Loucy (cell line): Measurements from ENCODE around the gene FOXO3.
A peak's percentile ranks its signal among the peaks of the same experiment; 100 is the strongest.

Source experiments
- H2AFZ ChIP-seq: fragments of 200-600 bp; sonication (generic); 2 replicates; pipeline ENCODE4 v1.6.0; 2016; ENCODE audit warnings: antibody characterized with exemption, mild to moderate bottlenecking, low read length, moderate library complexity
- H3F3A ChIP-seq: fragments of 200-600 bp; 2 replicates; pipeline ENCODE4 v1.6.0; 2016; ENCODE audit warnings: antibody characterized with exemption, low read depth, mild to moderate bottlenecking
- H3K27me3 ChIP-seq: fragments of 200-600 bp; sonication (generic); 2 replicates; pipeline ENCODE4 v1.6.1; 2014; ENCODE audit warnings: low read length, mild to moderate bottlenecking; ENCODE audit not compliant: insufficient read depth, poor library complexity, severe bottlenecking
- H3K36me3 ChIP-seq: fragments of 200-600 bp; sonication (generic); 2 replicates; pipeline ENCODE4 v1.6.1; 2016; ENCODE audit warnings: low read length; ENCODE audit not compliant: insufficient read depth
- H3K4me1 ChIP-seq: fragments of 200-600 bp; sonication (generic); 2 replicates; pipeline ENCODE4 v1.5.1; 2014; ENCODE audit warnings: low read length, mild to moderate bottlenecking; ENCODE audit not compliant: insufficient read depth, poor library complexity, severe bottlenecking
- H3K4me2 ChIP-seq: fragments of 200-600 bp; sonication (generic); 2 replicates; pipeline ENCODE4 v1.6.0; 2014; ENCODE audit warnings: antibody characterized with exemption, low read length, low read depth, mild to moderate bottlenecking; ENCODE audit not compliant: poor library complexity, severe bottlenecking
- H3K4me3 ChIP-seq: fragments of 200-600 bp; sonication (generic); 2 replicates; pipeline ENCODE4 v1.5.1; 2014; ENCODE audit warnings: low read length, mild to moderate bottlenecking, mixed read lengths; ENCODE audit not compliant: poor library complexity, severe bottlenecking
- H3K79me2 ChIP-seq: fragments of 200-600 bp; sonication (generic); 2 replicates; pipeline ENCODE4 v1.6.1; 2014; ENCODE audit warnings: low read length; ENCODE audit not compliant: insufficient read depth
- H3K9ac ChIP-seq: fragments of 200-600 bp; sonication (generic); 2 replicates; pipeline ENCODE4 v1.6.0; 2014; ENCODE audit warnings: mild to moderate bottlenecking, low read depth, low read length, moderate library complexity; ENCODE audit not compliant: poor library complexity, severe bottlenecking
- H3K9me2 ChIP-seq: fragments of 200-600 bp; sonication (generic); replicated peaks from 2 replicates; pipeline ENCODE4 v1.6.1; 2016; ENCODE audit warnings: low read depth, low read length, mixed read lengths
- H3K9me3 ChIP-seq: fragments of 200-600 bp; sonication (generic); 2 replicates; pipeline ENCODE4 v1.6.1; 2014; ENCODE audit warnings: mild to moderate bottlenecking, antibody characterized with exemption, low read length, low read depth; ENCODE audit not compliant: insufficient read depth
- H4K20me1 ChIP-seq: fragments of 200-600 bp; sonication (generic); 2 replicates; pipeline ENCODE4 v1.6.0; 2014; ENCODE audit warnings: antibody characterized with exemption, low read length, mild to moderate bottlenecking; ENCODE audit not compliant: insufficient read depth, poor library complexity, severe bottlenecking
- CTCF ChIP-seq: fragments of 200-600 bp; sonication (generic); conservative IDR thresholded peaks from 2 replicates; pipeline ENCODE4 v1.5.1; 2014; ENCODE audit warnings: mild to moderate bottlenecking, antibody characterized with exemption, low read length
- EZH2phosphoT487 ChIP-seq: fragments of 200-600 bp; IDR thresholded peaks from 2 replicates; pipeline ENCODE4 v1.6.1; 2018; ENCODE audit warnings: antibody characterized with exemption, mild to moderate bottlenecking, moderate library complexity, borderline replicate concordance

Gene FOXO3

GRCh38 chr6:108585359-108585758 is 24.6 kb downstream of the FOXO3 start:
- no peaks in the 10 kb centered on the region for H3K27me3 ChIP-seq
- no peaks in the 10 kb centered on the region for H3K9me2 ChIP-seq
- peaks cover 6% of the 10 kb centered on the region; the same call in 1 of the 2 replicates for H3F3A ChIP-seq
- H3K4me2 ChIP-seq, result no peak overlapping the region
- H4K20me1 ChIP-seq, result peaks cover 31% of the 10 kb centered on the region
- H3K36me3 ChIP-seq, result no peaks in the 10 kb centered on the region
- no peak overlapping the region for H3K9ac ChIP-seq
- H3K4me1 ChIP-seq, result peaks cover 63% of the 10 kb centered on the region
- peaks cover 93% of the 10 kb centered on the region for H3K79me2 ChIP-seq
- no peak overlapping the region for H3K4me3 ChIP-seq
- TF ChIP-seq EZH2phosphoT487 (no peak), CTCF (no peak)
- no peak overlapping the region for H2AFZ ChIP-seq
- H3K9me3 ChIP-seq, result no peaks in the 10 kb centered on the region

- Histone ChIP-seq H3F3A (peaks cover 6% of the 10 kb centered on the region; the same call in 1 of the 2 replicates), H3K4me2 (no peak overlapping the region), H3K4me3 (no peak overlapping the region), H2AFZ (no peak overlapping the region), H3K79me2 (peaks cover 93% of the 10 kb centered on the region), H3K9me2 (no peaks in the 10 kb centered on the region), H3K9me3 (no peaks in the 10 kb centered on the region), H4K20me1 (peaks cover 27% of the 10 kb centered on the region), H3K36me3 (peaks cover 5% of the 10 kb centered on the region; the same call in 1 of the 2 replicates), H3K9ac (no peak overlapping the region), H3K27me3 (no peaks in the 10 kb centered on the region), H3K4me1 (peaks cover 63% of the 10 kb centered on the region)
- no peak for TF ChIP-seq CTCF
- no peak for TF ChIP-seq EZH2phosphoT487
These were observed 25.3 kb downstream of the FOXO3 start for GRCh38 chr6:108585921-108586536.

GRCh38 chr6:108587258-108588059 is 26.7 kb downstream of the FOXO3 start:
- Histone ChIP-seq H3K4me2 (peak overlapping the region; percentile 59), H3K9me2 (no peaks in the 10 kb centered on the region), H3K36me3 (peaks cover 6% of the 10 kb centered on the region; the same call in 1 of the 2 replicates), H3K9ac (peak overlapping the region; percentile 4), H3K4me3 (no peak overlapping the region), H2AFZ (no peak overlapping the region), H4K20me1 (peaks cover 20% of the 10 kb centered on the region), H3F3A (peaks cover 4% of the 10 kb centered on the region), H3K9me3 (no peaks in the 10 kb centered on the region), H3K79me2 (peaks cover 90% of the 10 kb centered on the region), H3K27me3 (no peaks in the 10 kb centered on the region), H3K4me1 (peaks cover 63% of the 10 kb centered on the region)
- TF ChIP-seq EZH2phosphoT487 (no peak), CTCF (no peak)
